ENCODE measurements around the gene WASHC4. TPM values are rescaled to one million over a fixed set of nuclear protein-coding genes. Genes with fewer than 3 reads are reported as not detected.

WASHC4 gene
- total RNA-seq, 1 experiment from 2014 or later, result 44.7 TPM

DNA sequence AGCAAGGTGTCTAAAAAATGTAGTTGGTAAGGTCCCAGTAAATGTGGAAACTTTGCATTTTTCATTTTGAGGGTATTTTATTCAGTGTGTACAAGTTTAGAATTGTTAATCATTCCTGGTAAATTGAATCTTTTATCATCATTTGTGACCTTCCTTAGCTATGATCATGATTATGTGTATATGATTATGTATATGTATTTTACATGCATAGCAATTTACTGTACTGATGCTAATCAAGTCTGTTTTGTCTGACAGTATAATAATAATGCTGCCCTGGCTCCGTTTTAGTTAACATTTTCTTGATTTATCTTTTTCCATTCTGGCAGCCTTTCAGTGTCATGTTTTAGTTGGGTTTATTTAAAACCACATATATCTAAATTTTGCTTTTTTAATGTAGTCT, 9.4 kb downstream of the WASHC4 start:
- H3K27me3 ChIP-seq (ENCODE audit: control insufficient read depth, insufficient read depth, low read length), result no peaks in the 10 kb centered on the region
- H3K4me3 ChIP-seq (ENCODE audit: low read depth in 2 of 2, low read length in 2 of 2), result no peak overlapping the region
- H3K9me3 ChIP-seq (ENCODE audit: control insufficient read depth, insufficient read depth, low read depth, low read length), result no peaks in the 10 kb centered on the region
- BruUV-seq (replicated peaks), result no TSS peak
- peaks cover 70% of the 10 kb centered on the region for H3K36me3 ChIP-seq (ENCODE audit: control insufficient read depth, insufficient read depth, low read length)
- ATAC-seq (no peak), DNase-seq (ENCODE audit: low read depth, low spot score) (no peak)
- in situ Hi-C loops (cut with HindIII; ENCODE audit: low pct_unique_long_range_greater_than_20kb, low sequenced_read_pairs) (no loop called here), intact Hi-C loops (cut with micrococcal nuclease; ENCODE audit: unreplicated experiment) (no loop called here)
- H3K27ac ChIP-seq (ENCODE audit: low read length), result no peak overlapping the region
- TF ChIP-seq, protein P1, sequence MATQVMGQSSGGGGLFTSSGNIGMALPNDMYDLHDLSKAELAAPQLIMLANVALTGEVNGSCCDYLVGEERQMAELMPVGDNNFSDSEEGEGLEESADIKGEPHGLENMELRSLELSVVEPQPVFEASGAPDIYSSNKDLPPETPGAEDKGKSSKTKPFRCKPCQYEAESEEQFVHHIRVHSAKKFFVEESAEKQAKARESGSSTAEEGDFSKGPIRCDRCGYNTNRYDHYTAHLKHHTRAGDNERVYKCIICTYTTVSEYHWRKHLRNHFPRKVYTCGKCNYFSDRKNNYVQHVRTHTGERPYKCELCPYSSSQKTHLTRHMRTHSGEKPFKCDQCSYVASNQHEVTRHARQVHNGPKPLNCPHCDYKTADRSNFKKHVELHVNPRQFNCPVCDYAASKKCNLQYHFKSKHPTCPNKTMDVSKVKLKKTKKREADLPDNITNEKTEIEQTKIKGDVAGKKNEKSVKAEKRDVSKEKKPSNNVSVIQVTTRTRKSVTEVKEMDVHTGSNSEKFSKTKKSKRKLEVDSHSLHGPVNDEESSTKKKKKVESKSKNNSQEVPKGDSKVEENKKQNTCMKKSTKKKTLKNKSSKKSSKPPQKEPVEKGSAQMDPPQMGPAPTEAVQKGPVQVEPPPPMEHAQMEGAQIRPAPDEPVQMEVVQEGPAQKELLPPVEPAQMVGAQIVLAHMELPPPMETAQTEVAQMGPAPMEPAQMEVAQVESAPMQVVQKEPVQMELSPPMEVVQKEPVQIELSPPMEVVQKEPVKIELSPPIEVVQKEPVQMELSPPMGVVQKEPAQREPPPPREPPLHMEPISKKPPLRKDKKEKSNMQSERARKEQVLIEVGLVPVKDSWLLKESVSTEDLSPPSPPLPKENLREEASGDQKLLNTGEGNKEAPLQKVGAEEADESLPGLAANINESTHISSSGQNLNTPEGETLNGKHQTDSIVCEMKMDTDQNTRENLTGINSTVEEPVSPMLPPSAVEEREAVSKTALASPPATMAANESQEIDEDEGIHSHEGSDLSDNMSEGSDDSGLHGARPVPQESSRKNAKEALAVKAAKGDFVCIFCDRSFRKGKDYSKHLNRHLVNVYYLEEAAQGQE (IDR thresholded peaks at IDR 0.05; ENCODE audit: insufficient read depth in 1 of 2, low read depth in 2 of 2, low read length in 1 of 2), result no peak
- TF ChIP-seq SIN3A (IDR thresholded peaks at IDR 0.05; ENCODE audit: borderline replicate concordance, insufficient read depth, low read depth, low read length), result no peak
- TF ChIP-seq, protein P2, sequence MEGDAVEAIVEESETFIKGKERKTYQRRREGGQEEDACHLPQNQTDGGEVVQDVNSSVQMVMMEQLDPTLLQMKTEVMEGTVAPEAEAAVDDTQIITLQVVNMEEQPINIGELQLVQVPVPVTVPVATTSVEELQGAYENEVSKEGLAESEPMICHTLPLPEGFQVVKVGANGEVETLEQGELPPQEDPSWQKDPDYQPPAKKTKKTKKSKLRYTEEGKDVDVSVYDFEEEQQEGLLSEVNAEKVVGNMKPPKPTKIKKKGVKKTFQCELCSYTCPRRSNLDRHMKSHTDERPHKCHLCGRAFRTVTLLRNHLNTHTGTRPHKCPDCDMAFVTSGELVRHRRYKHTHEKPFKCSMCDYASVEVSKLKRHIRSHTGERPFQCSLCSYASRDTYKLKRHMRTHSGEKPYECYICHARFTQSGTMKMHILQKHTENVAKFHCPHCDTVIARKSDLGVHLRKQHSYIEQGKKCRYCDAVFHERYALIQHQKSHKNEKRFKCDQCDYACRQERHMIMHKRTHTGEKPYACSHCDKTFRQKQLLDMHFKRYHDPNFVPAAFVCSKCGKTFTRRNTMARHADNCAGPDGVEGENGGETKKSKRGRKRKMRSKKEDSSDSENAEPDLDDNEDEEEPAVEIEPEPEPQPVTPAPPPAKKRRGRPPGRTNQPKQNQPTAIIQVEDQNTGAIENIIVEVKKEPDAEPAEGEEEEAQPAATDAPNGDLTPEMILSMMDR (IDR thresholded peaks at IDR 0.05), result no peak
- TF ChIP-seq TCF7L2 (IDR thresholded peaks at IDR 0.05; ENCODE audit: low read depth, low read length), result no peak
- no peak for TF ChIP-seq POLR2AphosphoS5 (IDR thresholded peaks at IDR 0.05; ENCODE audit: low read depth, low read length)
- no peaks in the 10 kb centered on the region for H3K4me1 ChIP-seq (ENCODE audit: control insufficient read depth, insufficient read depth, low read length)
- ChIA-PET POLR2A (no interaction called here), CTCF (no interaction called here)

DNA sequence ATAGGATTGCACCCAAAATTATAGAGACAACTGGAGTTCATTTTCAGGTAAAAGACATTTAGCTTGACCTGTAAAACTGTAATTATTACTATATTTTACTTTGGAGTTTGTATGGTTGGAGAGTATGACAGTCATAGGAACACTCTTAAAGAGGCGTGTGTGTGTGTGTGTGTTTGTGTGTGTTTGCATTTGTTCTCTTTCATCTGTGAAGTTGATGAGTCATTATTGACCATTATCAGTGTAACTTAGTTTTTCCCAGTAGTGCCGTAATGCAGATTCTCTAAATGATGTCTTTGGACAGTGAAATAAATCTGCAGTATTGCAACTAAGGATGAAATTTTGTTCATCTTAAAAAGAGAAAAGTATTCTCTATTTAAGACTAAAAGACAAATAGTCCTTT, 13.0 kb downstream of the WASHC4 start:
- TF ChIP-seq TCF7L2 (IDR thresholded peaks at IDR 0.05; ENCODE audit: low read depth, low read length), result no peak
- TF ChIP-seq, protein P1 (IDR thresholded peaks at IDR 0.05; ENCODE audit: insufficient read depth in 1 of 2, low read depth in 2 of 2, low read length in 1 of 2), result no peak
- TF ChIP-seq, protein P2 (IDR thresholded peaks at IDR 0.05), result no peak
- TF ChIP-seq SIN3A (IDR thresholded peaks at IDR 0.05; ENCODE audit: borderline replicate concordance, insufficient read depth, low read depth, low read length), result no peak
- no peak for TF ChIP-seq POLR2AphosphoS5 (IDR thresholded peaks at IDR 0.05; ENCODE audit: low read depth, low read length)

More for the DNA sequence above, 13.0 kb downstream of the WASHC4 start:
- intact Hi-C loops (cut with micrococcal nuclease; ENCODE audit: unreplicated experiment), result no loop called here
- Histone ChIP-seq H3K27me3 (ENCODE audit: control insufficient read depth, insufficient read depth, low read length) (no peaks in the 10 kb centered on the region), H3K4me3 (ENCODE audit: low read depth in 2 of 2, low read length in 2 of 2) (no peak overlapping the region), H3K27ac (ENCODE audit: low read length) (no peak overlapping the region), H3K9me3 (ENCODE audit: control insufficient read depth, insufficient read depth, low read depth, low read length) (no peaks in the 10 kb centered on the region), H3K36me3 (ENCODE audit: control insufficient read depth, insufficient read depth, low read length) (peaks cover 68% of the 10 kb centered on the region), H3K4me1 (ENCODE audit: control insufficient read depth, insufficient read depth, low read length) (no peaks in the 10 kb centered on the region)
- in situ Hi-C loops (cut with HindIII; ENCODE audit: low pct_unique_long_range_greater_than_20kb, low sequenced_read_pairs), result no loop called here
- ATAC-seq, result no peak
- ChIA-PET POLR2A (no interaction called here), CTCF (no interaction called here)
- BruUV-seq (replicated peaks), result no TSS peak
- DNase-seq (ENCODE audit: low read depth, low spot score), result no peak

Measured in Panc1 (cell line).